HepG2 (cell line): ENCODE measurements around the gene ALK. TPM values are rescaled to one million over a fixed set of nuclear protein-coding genes. Genes with fewer than 3 reads are reported as not detected.

Experiments
- ATAC-seq: fragments of 200-7000 bp; cut with Tn5 transposase; 3 replicates; pipeline ENCODE4 v1.9.1; 2020; ENCODE audit warnings: mild to moderate bottlenecking, moderate library complexity
- BruUV-seq: library from RNA; stranded (reverse); fragments of 400-500 nt; replicated peaks from 2 replicates; lab custom pipeline; 2021; lab: Mats Ljungman, UMichigan
- CTCF ChIA-PET: fragments of 300-600 bp; formaldehyde crosslinking; extraction: SDS; loops from one replicate; lab custom pipeline; 2021; ENCODE audit warnings: low total read pairs, inconsistent platforms, low intra/inter-chr PET ratio; lab: Yijun Ruan, JAX
- POLR2A ChIA-PET: fragments of 350-600 bp; sonication (Branson Sonifier 250); formaldehyde crosslinking; loops from one replicate; lab custom pipeline; 2020; ENCODE audit warnings: antibody characterized with exemption, inconsistent platforms; lab: Yijun Ruan, JAX
- DNase-seq: peaks from one replicate; pipeline ENCODE4 v3.0.0-alpha.2; 2015; ENCODE audit warnings: low spot score
- FAIRE-seq: peaks from 3 replicates; lab custom pipeline; 2011; peaks lifted over from hg19 to GRCh38; lab: Jason Lieb, UNC
- H2AFZ ChIP-seq: one replicate; pipeline ENCODE4 v1.6.1; 2011; ENCODE audit warnings: low read length, inconsistent platforms
- H3K27ac ChIP-seq: fragments of 300-600 bp; 3 replicates; pipeline ENCODE4 v1.8.0; 2011; ENCODE audit warnings: mixed run types, mild to moderate bottlenecking, mixed read lengths, low read length, inconsistent platforms; ENCODE audit not compliant: insufficient read depth; ENCODE audit errors: extremely low read length
- H3K27me3 ChIP-seq, 2 experiments: fragments of 200-600 bp in 1 of 2; 2 replicates in 1 of 2; 3 replicates in 1 of 2; pipeline versions ENCODE4 v1.6.0 to v1.8.0; 2011; ENCODE audit warnings: low read length in 2 of 2, mild to moderate bottlenecking in 2 of 2, moderate library complexity in 2 of 2, inconsistent platforms in 1 of 2; ENCODE audit not compliant: insufficient read depth in 2 of 2, control insufficient read depth in 1 of 2
- H3K36me3 ChIP-seq, 2 experiments: fragments of 200-600 bp in 1 of 2; replicated peaks in 1 of 2; 2 replicates in 1 of 2; 3 replicates in 1 of 2; pipeline versions ENCODE4 v1.5.1 to v1.8.0; 2011; ENCODE audit warnings: low read length in 2 of 2, inconsistent platforms in 1 of 2; ENCODE audit not compliant: insufficient read depth in 2 of 2, control insufficient read depth in 1 of 2
- H3K4me1 ChIP-seq: 2 replicates; pipeline ENCODE4 v1.5.1; 2012; ENCODE audit warnings: low read length, inconsistent platforms; ENCODE audit not compliant: insufficient read depth
- H3K4me2 ChIP-seq: 2 replicates; pipeline ENCODE4 v1.6.0; 2011; ENCODE audit warnings: low read depth, low read length, inconsistent platforms
- H3K4me3 ChIP-seq, 3 experiments: fragments of 200-600 bp in 1 of 3; sonication (generic), shearing (Covaris generic) in 1 of 3; replicated peaks in 1 of 3; 2 replicates each; pipeline ENCODE4 v1.5.1; 2011 to 2016; ENCODE audit warnings: low read length in 3 of 3, inconsistent platforms in 2 of 3, low read depth in 2 of 3, mild to moderate bottlenecking in 2 of 3, control low read depth in 1 of 3, mixed read lengths in 1 of 3; ENCODE audit not compliant: insufficient read depth in 1 of 3
- H3K79me2 ChIP-seq: one replicate; pipeline ENCODE4 v1.6.1; 2011; ENCODE audit warnings: low read length, inconsistent platforms; ENCODE audit not compliant: insufficient read depth
- H3K9ac ChIP-seq: 2 replicates; pipeline ENCODE4 v1.6.0; 2011; ENCODE audit warnings: mild to moderate bottlenecking, low read depth, low read length, inconsistent platforms; ENCODE audit not compliant: insufficient read depth
- H3K9me3 ChIP-seq: 2 replicates; pipeline ENCODE4 v1.5.1; 2012; ENCODE audit warnings: mild to moderate bottlenecking, low read length
- H4K20me1 ChIP-seq: 2 replicates; pipeline ENCODE4 v1.6.0; 2011; ENCODE audit warnings: inconsistent platforms, mild to moderate bottlenecking, low read length, moderate library complexity; ENCODE audit not compliant: insufficient read depth
- BHLHE40 ChIP-seq: IDR thresholded peaks from 2 replicates; pipeline ENCODE4 v1.6.1; 2011; ENCODE audit warnings: low read length, improper control_type of control experiment
- EZH2 ChIP-seq: conservative IDR thresholded peaks from 2 replicates; pipeline ENCODE4 v1.6.1; 2012; ENCODE audit warnings: mild to moderate bottlenecking, low read depth, low read length, moderate library complexity
- HMGA1 ChIP-seq: sonication (generic); formaldehyde crosslinking; conservative IDR thresholded peaks from 2 replicates; pipeline ENCODE4 v1.4.0; 2020; ENCODE audit warnings: missing genetic modification reagents
- KLF9 ChIP-seq: IDR thresholded peaks from 2 replicates; pipeline ENCODE4 v1.6.1; 2016; ENCODE audit warnings: low read depth
- TBX2 ChIP-seq: sonication (generic); formaldehyde crosslinking; IDR thresholded peaks from 2 replicates; pipeline ENCODE4 v1.5.0; 2020; ENCODE audit warnings: missing genetic modification reagents, mild to moderate bottlenecking, borderline replicate concordance
- XRCC5 ChIP-seq: fragments of 200-400 bp; formaldehyde crosslinking; optimal IDR thresholded peaks from 2 replicates; pipeline ENCODE3; 2017; ENCODE audit warnings: mild to moderate bottlenecking, low read length
- ZNF282 ChIP-seq: fragments of 450-650 bp; IDR thresholded peaks from 2 replicates; pipeline ENCODE4 v1.6.1; 2018; ENCODE audit not compliant: partially characterized antibody
- WGBS: methylation state at CpG from one replicate; pipeline ENCODE4 v1.1.6; 2017; ENCODE audit warnings: low lambda C conversion rate; 5-methylcytosine and 5-hydroxymethylcytosine counted together
- in situ Hi-C: cut with HindIII; loops from 2 replicates; pipeline ENCODE4 v1.10.0; 2017; ENCODE audit warnings: low pct_unique_long_range_greater_than_20kb; ENCODE audit not compliant: extremely low pct_ligation_motif_present
- intact Hi-C: fragments of 100-400 bp; cut with micrococcal nuclease; formaldehyde crosslinking; loops from one replicate; pipeline ENCODE4 v1.10.0; 2022; ENCODE audit not compliant: unreplicated experiment
- polyA plus RNA-seq, 8 experiments: library from polyadenylated mRNA; depleted of rRNA in 3 of 8; stranded (reverse) in 7 of 8; unstranded in 1 of 8; fragments of >200 nt; fragmentation: Illumina TruSeq in 4 of 8; extraction: Trizol in 4 of 8; gene quantifications; 2 replicates each; pipeline versions ENCODE4 v1.2.1 to v1.2.3, GENCODE V29; 2011 to 2016; ENCODE audit warnings: low read depth in 4 of 8, missing spikeins in 1 of 8, mixed read lengths in 1 of 8; ENCODE audit not compliant: insufficient read depth in 1 of 8
- total RNA-seq, 5 experiments: library from RNA; depleted of rRNA; stranded (reverse); fragments of >200 nt; fragmentation: Illumina TruSeq; extraction: Trizol; gene quantifications; 2 replicates each; pipeline ENCODE4 v1.2.3, GENCODE V29; 2016; ENCODE audit warnings: low read depth in 1 of 5
- TF ChIP-seq, protein P1 (sequence below): sonication (generic); formaldehyde crosslinking; IDR thresholded peaks from 2 replicates; pipeline ENCODE4 v1.4.0; 2020; ENCODE audit warnings: mild to moderate bottlenecking, missing genetic modification reagents
- TF ChIP-seq, protein P2 (sequence below): sonication (generic); formaldehyde crosslinking; IDR thresholded peaks from 2 replicates; pipeline ENCODE4 v1.4.0; 2020; ENCODE audit warnings: mild to moderate bottlenecking, missing genetic modification reagents
- TF ChIP-seq, protein P3 (sequence below): sonication (generic); formaldehyde crosslinking; IDR thresholded peaks from 2 replicates; pipeline ENCODE4 v1.5.0; 2020; ENCODE audit warnings: missing genetic modification reagents

ALK gene
- total and polyA plus RNA-seq, 2 of the 13 experiments (the other 11 are each of a cell fraction or from before 2014, with no cell fraction given): not detected

DNA sequence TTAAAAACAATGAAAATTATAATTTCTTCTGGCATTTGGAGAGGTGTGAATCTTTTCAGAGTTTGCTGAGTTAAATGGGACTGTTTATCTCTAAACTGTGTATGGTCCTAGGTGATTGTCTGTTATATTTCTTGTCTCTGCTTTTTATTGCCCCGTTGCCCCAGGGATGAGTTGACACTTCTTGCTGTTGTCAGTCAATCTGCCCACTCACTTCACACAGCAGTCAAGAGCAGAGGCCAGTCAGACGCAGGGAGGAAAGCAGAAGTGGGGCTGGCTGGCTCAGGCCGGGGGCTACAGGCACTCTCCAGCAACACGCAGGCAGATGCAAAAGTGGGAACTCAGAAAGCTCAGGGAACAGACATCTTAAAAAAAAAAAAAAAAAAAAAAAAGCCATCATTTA is 441.0 kb downstream of the ALK start:
- no peak for DNase-seq
- CTCF ChIA-PET: no interaction called here
- ATAC-seq: no peak

More for the DNA sequence above, 441.0 kb downstream of the ALK start:
- FAIRE-seq: no peak
- intact Hi-C loops (no loop called here), in situ Hi-C loops (no loop called here)
- H3K4me3 ChIP-seq: no peak overlapping the region
- no peak overlapping the region for H3K9ac ChIP-seq
- H3K27me3 ChIP-seq: peaks cover 6 to 20% of the 10 kb centered on the region in 2 experiments; a peak in 3 of 5 replicates
- POLR2A ChIA-PET: no interaction called here
- H2AFZ ChIP-seq: no peak overlapping the region
- no TSS peak for BruUV-seq
- H3K36me3 ChIP-seq: no peaks in the 10 kb centered on the region
- H3K79me2 ChIP-seq: no peaks in the 10 kb centered on the region
- no peaks in the 10 kb centered on the region for H4K20me1 ChIP-seq
- TF ChIP-seq, protein P1, sequence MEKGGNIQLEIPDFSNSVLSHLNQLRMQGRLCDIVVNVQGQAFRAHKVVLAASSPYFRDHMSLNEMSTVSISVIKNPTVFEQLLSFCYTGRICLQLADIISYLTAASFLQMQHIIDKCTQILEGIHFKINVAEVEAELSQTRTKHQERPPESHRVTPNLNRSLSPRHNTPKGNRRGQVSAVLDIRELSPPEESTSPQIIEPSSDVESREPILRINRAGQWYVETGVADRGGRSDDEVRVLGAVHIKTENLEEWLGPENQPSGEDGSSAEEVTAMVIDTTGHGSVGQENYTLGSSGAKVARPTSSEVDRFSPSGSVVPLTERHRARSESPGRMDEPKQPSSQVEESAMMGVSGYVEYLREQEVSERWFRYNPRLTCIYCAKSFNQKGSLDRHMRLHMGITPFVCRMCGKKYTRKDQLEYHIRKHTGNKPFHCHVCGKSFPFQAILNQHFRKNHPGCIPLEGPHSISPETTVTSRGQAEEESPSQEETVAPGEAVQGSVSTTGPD (CRISPR knock-in tag): no peak
- TF ChIP-seq, protein P2, sequence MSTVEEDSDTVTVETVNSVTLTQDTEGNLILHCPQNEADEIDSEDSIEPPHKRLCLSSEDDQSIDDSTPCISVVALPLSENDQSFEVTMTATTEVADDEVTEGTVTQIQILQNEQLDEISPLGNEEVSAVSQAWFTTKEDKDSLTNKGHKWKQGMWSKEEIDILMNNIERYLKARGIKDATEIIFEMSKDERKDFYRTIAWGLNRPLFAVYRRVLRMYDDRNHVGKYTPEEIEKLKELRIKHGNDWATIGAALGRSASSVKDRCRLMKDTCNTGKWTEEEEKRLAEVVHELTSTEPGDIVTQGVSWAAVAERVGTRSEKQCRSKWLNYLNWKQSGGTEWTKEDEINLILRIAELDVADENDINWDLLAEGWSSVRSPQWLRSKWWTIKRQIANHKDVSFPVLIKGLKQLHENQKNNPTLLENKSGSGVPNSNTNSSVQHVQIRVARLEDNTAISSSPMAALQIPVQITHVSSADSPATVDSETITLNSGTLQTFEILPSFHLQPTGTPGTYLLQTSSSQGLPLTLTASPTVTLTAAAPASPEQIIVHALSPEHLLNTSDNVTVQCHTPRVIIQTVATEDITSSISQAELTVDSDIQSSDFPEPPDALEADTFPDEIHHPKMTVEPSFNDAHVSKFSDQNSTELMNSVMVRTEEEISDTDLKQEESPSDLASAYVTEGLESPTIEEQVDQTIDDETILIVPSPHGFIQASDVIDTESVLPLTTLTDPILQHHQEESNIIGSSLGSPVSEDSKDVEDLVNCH (CRISPR knock-in tag): no peak
- no peak for TF ChIP-seq XRCC5
- no peak for TF ChIP-seq KLF9 (CRISPR knock-in tag)
- no peak for TF ChIP-seq HMGA1 (CRISPR knock-in tag)
- no peak for TF ChIP-seq EZH2
- TF ChIP-seq, protein P3, sequence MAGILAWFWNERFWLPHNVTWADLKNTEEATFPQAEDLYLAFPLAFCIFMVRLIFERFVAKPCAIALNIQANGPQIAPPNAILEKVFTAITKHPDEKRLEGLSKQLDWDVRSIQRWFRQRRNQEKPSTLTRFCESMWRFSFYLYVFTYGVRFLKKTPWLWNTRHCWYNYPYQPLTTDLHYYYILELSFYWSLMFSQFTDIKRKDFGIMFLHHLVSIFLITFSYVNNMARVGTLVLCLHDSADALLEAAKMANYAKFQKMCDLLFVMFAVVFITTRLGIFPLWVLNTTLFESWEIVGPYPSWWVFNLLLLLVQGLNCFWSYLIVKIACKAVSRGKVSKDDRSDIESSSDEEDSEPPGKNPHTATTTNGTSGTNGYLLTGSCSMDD (CRISPR knock-in tag): no peak
- no peak for TF ChIP-seq BHLHE40
- TF ChIP-seq TBX2: no peak
- TF ChIP-seq ZNF282: no peak
- no peak overlapping the region for H3K27ac ChIP-seq
- H3K9me3 ChIP-seq: no peaks in the 10 kb centered on the region
- no peaks in the 10 kb centered on the region for H3K4me1 ChIP-seq
- under 1% methylated on average over 4 of the region's 4 CpGs for WGBS
- H3K4me2 ChIP-seq: no peak overlapping the region
